Measurements from ENCODE around the gene ARHGAP28.

GRCh38 chr18:6956999-6957398, 227.5 kb downstream of the ARHGAP28 start:
- TF ChIP-seq, protein P1, sequence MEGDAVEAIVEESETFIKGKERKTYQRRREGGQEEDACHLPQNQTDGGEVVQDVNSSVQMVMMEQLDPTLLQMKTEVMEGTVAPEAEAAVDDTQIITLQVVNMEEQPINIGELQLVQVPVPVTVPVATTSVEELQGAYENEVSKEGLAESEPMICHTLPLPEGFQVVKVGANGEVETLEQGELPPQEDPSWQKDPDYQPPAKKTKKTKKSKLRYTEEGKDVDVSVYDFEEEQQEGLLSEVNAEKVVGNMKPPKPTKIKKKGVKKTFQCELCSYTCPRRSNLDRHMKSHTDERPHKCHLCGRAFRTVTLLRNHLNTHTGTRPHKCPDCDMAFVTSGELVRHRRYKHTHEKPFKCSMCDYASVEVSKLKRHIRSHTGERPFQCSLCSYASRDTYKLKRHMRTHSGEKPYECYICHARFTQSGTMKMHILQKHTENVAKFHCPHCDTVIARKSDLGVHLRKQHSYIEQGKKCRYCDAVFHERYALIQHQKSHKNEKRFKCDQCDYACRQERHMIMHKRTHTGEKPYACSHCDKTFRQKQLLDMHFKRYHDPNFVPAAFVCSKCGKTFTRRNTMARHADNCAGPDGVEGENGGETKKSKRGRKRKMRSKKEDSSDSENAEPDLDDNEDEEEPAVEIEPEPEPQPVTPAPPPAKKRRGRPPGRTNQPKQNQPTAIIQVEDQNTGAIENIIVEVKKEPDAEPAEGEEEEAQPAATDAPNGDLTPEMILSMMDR (IDR thresholded peaks at IDR 0.05): no peak
- no peak for TF ChIP-seq POLR2A (IDR thresholded peaks at IDR 0.05)
- no peak for TF ChIP-seq POLR2AphosphoS5 (IDR thresholded peaks at IDR 0.05)

All from prostate gland (tissue), 2 donors.